Neural progenitor cell (in vitro differentiated cells): ENCODE data around the gene GRIN2A.

Source experiments
- CTCF ChIP-seq: fragments of 200-600 bp; sonication (generic); IDR thresholded peaks from 2 replicates; pipeline ENCODE4 v1.5.1; 2017; ENCODE audit warnings: antibody characterized with exemption, mild to moderate bottlenecking
- EZH2 ChIP-seq: fragments of 200-600 bp; sonication (generic); IDR thresholded peaks from 2 replicates; pipeline ENCODE4 v1.6.1; 2017; ENCODE audit warnings: antibody characterized with exemption, mild to moderate bottlenecking, moderate library complexity

DNA sequence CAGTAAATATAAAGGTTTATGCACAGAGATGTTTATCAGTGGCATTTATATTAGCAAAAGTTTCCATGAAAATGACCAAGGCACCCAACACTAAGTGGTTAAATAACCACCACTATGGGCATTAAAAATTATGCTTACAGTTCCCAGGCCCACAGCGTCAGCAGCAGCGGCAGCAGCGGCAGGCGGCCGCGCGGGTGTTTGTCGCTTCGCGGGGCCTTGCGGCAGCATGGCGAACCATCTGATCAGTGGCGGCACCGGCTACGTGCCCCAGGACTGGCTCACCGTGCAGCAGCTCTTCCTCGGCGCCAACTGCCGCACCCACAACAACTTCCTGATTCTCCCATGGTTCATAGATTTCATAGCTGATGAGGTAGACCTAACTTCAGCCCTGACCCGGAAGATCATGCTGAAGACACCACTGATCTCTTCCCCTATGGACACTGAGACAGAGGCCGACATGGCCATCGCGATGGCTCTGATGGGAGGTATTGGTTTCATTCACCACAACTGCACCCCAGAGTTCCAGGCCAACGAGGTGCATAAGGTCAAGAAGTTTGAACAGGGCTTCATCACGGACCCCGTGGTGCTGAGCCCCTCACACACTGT is 71.0 kb downstream of the GRIN2A start:
- TF ChIP-seq CTCF: no peak
- no peak for TF ChIP-seq EZH2
